SK-N-SH (cell line): ENCODE measurements around the gene MAGI2.

Experiments used
- GABPA ChIP-seq: IDR thresholded peaks from 2 replicates; pipeline ENCODE4 v1.4.0; 2012; ENCODE audit warnings: low read depth, mild to moderate bottlenecking
- SIN3A ChIP-seq: IDR thresholded peaks from 2 replicates; pipeline ENCODE4 v1.6.1; 2012; ENCODE audit warnings: low read depth, mild to moderate bottlenecking, low read length, moderate library complexity, borderline replicate concordance
- TF ChIP-seq, protein P1 (sequence below): fragments of 200-600 bp; sonication (generic); IDR thresholded peaks from 2 replicates; pipeline ENCODE4 v1.6.1; 2017; ENCODE audit warnings: antibody characterized with exemption, mild to moderate bottlenecking, moderate library complexity

DNA sequence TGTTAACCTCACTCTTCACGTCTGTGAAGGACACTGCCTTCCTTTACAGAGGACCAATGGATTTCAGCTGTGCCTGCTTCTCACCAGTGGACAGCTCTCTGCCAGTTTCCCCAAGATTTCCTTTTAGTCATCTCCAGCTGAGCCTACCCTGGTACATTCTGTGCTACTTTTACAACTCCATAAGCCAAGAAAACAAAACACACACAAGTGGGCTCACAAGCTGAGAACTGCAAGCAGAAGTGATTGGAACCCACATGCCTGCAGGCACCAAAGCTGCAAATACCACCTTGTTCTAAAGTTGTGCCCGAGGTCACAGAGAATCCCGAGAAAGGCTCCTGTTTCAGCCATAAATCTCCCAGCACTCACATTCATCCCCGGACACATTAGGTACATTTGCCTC, 1018.1 kb downstream of the MAGI2 start:
- TF ChIP-seq, protein P1, sequence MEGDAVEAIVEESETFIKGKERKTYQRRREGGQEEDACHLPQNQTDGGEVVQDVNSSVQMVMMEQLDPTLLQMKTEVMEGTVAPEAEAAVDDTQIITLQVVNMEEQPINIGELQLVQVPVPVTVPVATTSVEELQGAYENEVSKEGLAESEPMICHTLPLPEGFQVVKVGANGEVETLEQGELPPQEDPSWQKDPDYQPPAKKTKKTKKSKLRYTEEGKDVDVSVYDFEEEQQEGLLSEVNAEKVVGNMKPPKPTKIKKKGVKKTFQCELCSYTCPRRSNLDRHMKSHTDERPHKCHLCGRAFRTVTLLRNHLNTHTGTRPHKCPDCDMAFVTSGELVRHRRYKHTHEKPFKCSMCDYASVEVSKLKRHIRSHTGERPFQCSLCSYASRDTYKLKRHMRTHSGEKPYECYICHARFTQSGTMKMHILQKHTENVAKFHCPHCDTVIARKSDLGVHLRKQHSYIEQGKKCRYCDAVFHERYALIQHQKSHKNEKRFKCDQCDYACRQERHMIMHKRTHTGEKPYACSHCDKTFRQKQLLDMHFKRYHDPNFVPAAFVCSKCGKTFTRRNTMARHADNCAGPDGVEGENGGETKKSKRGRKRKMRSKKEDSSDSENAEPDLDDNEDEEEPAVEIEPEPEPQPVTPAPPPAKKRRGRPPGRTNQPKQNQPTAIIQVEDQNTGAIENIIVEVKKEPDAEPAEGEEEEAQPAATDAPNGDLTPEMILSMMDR = no peak
- TF ChIP-seq SIN3A (no peak), GABPA (no peak)
